ENCODE data around the gene MRGPRD.

- TF ChIP-seq, protein P1, sequence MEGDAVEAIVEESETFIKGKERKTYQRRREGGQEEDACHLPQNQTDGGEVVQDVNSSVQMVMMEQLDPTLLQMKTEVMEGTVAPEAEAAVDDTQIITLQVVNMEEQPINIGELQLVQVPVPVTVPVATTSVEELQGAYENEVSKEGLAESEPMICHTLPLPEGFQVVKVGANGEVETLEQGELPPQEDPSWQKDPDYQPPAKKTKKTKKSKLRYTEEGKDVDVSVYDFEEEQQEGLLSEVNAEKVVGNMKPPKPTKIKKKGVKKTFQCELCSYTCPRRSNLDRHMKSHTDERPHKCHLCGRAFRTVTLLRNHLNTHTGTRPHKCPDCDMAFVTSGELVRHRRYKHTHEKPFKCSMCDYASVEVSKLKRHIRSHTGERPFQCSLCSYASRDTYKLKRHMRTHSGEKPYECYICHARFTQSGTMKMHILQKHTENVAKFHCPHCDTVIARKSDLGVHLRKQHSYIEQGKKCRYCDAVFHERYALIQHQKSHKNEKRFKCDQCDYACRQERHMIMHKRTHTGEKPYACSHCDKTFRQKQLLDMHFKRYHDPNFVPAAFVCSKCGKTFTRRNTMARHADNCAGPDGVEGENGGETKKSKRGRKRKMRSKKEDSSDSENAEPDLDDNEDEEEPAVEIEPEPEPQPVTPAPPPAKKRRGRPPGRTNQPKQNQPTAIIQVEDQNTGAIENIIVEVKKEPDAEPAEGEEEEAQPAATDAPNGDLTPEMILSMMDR (IDR thresholded peaks at IDR 0.05), result no peak
- TF ChIP-seq POLR2A (IDR thresholded peaks at IDR 0.05) (no peak), EP300 (IDR thresholded peaks at IDR 0.05) (no peak)
Measured at GRCh38 chr11:68947151-68947550, 33.6 kb downstream of the MRGPRD start.
